Left ventricle myocardium inferior (tissue), 1 donor: ENCODE measurements around the gene TBC1D14. TPM values are rescaled to one million over a fixed set of nuclear protein-coding genes. Genes with fewer than 3 reads are reported as not detected.

ENCODE experiments used
- DNase-seq: peaks from one replicate; pipeline ENCODE4 v3.0.0-alpha.2; 2020
- H3K27ac ChIP-seq: fragments of 200-600 bp; replicated peaks from 2 replicates; pipeline ENCODE4 v1.8.0; 2021
- H3K27me3 ChIP-seq: fragments of 200-600 bp; 2 replicates; pipeline ENCODE4 v1.8.0; 2021; ENCODE audit warnings: low read depth
- H3K36me3 ChIP-seq: fragments of 200-600 bp; 2 replicates; pipeline ENCODE4 v1.8.0; 2021
- H3K4me1 ChIP-seq: fragments of 200-600 bp; 2 replicates; pipeline ENCODE4 v1.8.0; 2021
- H3K4me3 ChIP-seq: fragments of 200-600 bp; 2 replicates; pipeline ENCODE4 v1.8.0; 2021; ENCODE audit warnings: mild to moderate bottlenecking, moderate library complexity
- H3K9me3 ChIP-seq: fragments of 200-600 bp; replicated peaks from 2 replicates; pipeline ENCODE4 v1.8.0; 2021
- intact Hi-C: fragments of 100-400 bp; cut with micrococcal nuclease; formaldehyde crosslinking; loops from one replicate; pipeline ENCODE4 v1.11.0; 2022
- total RNA-seq: library from RNA; stranded (reverse); fragmentation: NEBNext Ultra II Directional; extraction: Animal tissue kit (Norgen Biotek cat#: 25700); gene quantifications from one replicate; pipeline ENCODE4 v1.2.1, GENCODE V29; 2021
- TF ChIP-seq, protein P1 (sequence below): fragments of 200-600 bp; IDR thresholded peaks from 2 replicates; pipeline ENCODE4 v1.8.0; 2021; ENCODE audit warnings: antibody characterized with exemption, mild to moderate bottlenecking, borderline replicate concordance
- donor health status: DM: no; HTN: yes; CAD: no; lungs with severe emphysema.

The TBC1D14 gene
- total RNA-seq, 1 donor from 2014 or later = 36.1 TPM

DNA sequence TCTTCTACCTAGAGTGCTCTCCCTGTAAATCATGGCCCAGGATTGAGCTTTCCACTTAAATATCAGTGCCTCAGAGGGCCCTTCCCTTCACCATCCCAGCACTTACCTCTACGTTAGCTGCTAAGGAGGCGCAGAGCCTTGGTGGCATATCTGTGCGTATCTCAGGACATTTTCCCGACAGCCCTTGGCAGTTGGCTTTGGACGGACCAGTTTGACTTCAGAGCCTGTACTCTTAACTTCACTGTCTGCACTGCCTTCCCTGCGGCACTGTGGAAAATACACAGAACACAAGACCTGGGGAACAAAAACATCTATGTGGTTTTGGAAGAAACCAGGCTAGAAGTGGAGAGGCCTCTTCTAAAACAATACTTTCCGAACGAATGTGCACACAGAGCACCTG is 135.9 kb downstream of the TBC1D14 start:
- intact Hi-C loops = loop anchor here (1.0 kb wide), 1 partner anchor 12 kb away; no protein-coding TSS in a partner anchor
- no peaks in the 10 kb centered on the region for H3K27me3 ChIP-seq
- H3K9me3 ChIP-seq = no peaks in the 10 kb centered on the region
- TF ChIP-seq, protein P1, sequence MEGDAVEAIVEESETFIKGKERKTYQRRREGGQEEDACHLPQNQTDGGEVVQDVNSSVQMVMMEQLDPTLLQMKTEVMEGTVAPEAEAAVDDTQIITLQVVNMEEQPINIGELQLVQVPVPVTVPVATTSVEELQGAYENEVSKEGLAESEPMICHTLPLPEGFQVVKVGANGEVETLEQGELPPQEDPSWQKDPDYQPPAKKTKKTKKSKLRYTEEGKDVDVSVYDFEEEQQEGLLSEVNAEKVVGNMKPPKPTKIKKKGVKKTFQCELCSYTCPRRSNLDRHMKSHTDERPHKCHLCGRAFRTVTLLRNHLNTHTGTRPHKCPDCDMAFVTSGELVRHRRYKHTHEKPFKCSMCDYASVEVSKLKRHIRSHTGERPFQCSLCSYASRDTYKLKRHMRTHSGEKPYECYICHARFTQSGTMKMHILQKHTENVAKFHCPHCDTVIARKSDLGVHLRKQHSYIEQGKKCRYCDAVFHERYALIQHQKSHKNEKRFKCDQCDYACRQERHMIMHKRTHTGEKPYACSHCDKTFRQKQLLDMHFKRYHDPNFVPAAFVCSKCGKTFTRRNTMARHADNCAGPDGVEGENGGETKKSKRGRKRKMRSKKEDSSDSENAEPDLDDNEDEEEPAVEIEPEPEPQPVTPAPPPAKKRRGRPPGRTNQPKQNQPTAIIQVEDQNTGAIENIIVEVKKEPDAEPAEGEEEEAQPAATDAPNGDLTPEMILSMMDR = no peak
- H3K4me1 ChIP-seq = peaks cover 91% of the 10 kb centered on the region
- H3K4me3 ChIP-seq = peak overlapping the region; percentile 96
- no peaks in the 10 kb centered on the region for H3K36me3 ChIP-seq
- H3K27ac ChIP-seq = peak overlapping the region; percentile 3
- no peak for DNase-seq

DNA sequence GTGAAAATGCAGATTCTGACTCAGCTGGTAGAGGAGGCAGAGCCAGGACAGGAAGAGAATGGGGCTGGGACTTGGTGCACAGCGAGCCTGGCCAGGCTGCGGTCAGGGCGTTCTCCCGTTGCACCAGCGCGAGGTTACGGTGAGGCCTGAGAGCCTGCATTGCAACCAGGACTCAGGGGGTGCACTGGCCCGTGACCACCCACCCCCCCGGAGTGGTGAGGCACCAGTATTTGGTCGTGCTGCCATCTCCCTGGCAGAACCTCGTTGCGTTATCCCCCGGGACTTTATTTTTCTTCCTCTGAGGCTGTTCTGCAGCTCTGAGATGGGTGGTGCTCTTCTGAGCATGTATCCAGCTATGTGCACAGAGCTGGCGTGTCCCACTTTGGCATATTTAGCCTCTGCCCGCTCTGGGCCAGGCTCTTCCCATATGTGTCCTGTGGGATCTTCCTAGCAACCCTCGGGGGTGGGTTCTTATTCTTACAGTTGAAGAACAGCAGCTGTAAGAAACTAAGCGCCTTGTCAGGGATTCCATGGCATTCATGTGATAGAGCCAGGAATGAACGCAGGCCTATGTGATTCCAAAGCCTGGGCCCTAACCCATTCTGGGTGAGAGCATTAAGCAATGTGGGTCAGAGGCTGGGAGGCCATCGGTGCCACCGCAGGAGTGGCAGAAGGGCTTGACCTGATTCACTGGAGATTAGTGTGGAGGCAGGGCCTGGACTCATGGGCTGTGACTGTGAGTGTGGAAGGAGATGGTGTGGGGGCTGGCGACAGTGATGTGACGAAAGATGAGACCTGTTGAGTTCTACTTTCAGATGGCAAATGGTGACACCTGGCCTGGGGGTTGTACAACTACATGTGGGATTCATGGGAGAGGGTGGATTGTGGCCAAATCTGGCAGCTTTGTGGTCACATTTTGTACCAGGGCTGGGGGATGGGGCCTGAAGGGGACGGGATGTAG is 136.6 kb downstream of the TBC1D14 start:
- Histone ChIP-seq H3K4me3 (peak overlapping the region; percentile 96), H3K27me3 (no peaks in the 10 kb centered on the region), H3K4me1 (peaks cover 92% of the 10 kb centered on the region), H3K9me3 (no peaks in the 10 kb centered on the region), H3K36me3 (peaks cover 3% of the 10 kb centered on the region), H3K27ac (peak overlapping the region; percentile 3)
- intact Hi-C loops = loop anchor here (1.0 kb wide), 1 partner anchor 11 kb away; no protein-coding TSS in a partner anchor
- TF ChIP-seq, protein P1 = no peak
- no peak for DNase-seq

DNA sequence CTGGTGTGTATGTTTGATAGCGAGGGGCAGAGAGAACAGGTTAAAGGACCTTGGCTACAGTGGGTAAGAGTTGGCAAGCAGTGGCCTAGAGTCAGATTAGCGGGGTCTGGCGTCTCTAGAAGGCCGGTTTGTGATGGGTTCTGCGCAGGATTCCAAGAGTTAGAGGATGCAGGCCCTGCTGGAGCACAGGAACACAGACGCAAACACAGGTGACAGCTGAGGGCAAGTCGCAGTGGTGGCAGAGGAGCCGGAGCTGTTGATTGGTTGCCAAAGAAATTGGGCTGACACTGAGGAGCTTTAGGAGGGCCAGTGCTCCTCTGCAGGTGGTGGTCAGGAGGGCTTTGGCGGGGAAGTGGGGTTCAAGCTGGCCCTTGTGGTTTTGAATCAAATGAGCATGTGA is 137.3 kb downstream of the TBC1D14 start:
- no peaks in the 10 kb centered on the region for H3K27me3 ChIP-seq
- H3K36me3 ChIP-seq = peaks cover 4% of the 10 kb centered on the region
- peaks cover 92% of the 10 kb centered on the region for H3K4me1 ChIP-seq
- H3K27ac ChIP-seq = no peak overlapping the region
- H3K9me3 ChIP-seq = no peaks in the 10 kb centered on the region
- DNase-seq = no peak
- intact Hi-C loops = no loop called here
- H3K4me3 ChIP-seq = peak overlapping the region; percentile 96
- TF ChIP-seq, protein P1 = no peak

DNA sequence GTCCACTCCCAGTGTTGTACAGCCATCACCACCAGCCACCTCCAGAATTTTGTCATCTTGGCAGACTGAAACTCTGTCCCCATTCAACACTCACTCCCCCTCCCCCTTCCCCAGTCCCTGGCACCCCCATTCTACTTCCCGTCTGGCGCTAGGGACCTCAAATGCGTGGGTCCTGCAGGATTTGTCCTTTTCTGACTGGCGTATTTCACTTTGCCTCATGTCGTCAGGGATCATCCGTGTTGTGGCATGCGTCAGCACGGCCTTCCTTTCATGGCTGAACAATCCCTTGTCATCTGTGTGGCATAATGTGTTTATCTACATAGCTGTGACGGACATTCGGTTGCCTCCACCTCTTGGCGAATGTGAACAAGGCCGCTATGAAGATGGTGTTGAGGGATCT is 139.0 kb downstream of the TBC1D14 start:
- Histone ChIP-seq H3K27ac (no peak overlapping the region), H3K9me3 (no peaks in the 10 kb centered on the region), H3K36me3 (peaks cover 4% of the 10 kb centered on the region), H3K4me1 (peaks cover 99% of the 10 kb centered on the region), H3K4me3 (no peak overlapping the region), H3K27me3 (no peaks in the 10 kb centered on the region)
- TF ChIP-seq, protein P1 = no peak
- DNase-seq = no peak
- intact Hi-C loops = no loop called here

DNA sequence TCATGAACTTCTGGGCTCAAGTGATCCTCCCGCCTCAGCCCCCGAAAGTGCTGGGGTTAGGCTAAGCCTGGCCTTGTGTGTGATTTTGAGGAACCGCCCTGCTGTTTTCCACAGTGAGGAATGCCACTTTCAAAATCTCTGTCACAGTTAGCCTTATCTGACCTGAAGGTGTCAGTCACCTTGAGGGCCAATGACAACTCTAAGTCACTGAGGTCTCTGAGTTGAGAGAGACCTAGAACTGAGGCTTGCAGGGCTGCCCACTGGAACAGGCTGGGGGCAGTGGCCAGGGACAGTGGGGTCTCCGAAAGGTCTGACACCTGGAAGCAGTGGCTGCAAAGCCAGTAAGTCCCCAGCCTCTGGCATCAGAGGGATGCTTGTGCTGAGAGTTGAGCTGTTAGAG is 139.7 kb downstream of the TBC1D14 start:
- intact Hi-C loops = no loop called here
- TF ChIP-seq, protein P1 = no peak

More for the DNA sequence above, 139.7 kb downstream of the TBC1D14 start:
- no peak for DNase-seq
- Histone ChIP-seq H3K4me3 (peak overlapping the region; percentile 11), H3K36me3 (peaks cover 9% of the 10 kb centered on the region), H3K27me3 (no peaks in the 10 kb centered on the region), H3K27ac (peak overlapping the region; percentile 54), H3K4me1 (peaks cover 95% of the 10 kb centered on the region), H3K9me3 (no peaks in the 10 kb centered on the region)
